Measurements from ENCODE around the gene TRAPPC14.
A peak's percentile ranks its signal among the peaks of the same experiment; 100 is the strongest.

TRAPPC14 gene

DNA sequence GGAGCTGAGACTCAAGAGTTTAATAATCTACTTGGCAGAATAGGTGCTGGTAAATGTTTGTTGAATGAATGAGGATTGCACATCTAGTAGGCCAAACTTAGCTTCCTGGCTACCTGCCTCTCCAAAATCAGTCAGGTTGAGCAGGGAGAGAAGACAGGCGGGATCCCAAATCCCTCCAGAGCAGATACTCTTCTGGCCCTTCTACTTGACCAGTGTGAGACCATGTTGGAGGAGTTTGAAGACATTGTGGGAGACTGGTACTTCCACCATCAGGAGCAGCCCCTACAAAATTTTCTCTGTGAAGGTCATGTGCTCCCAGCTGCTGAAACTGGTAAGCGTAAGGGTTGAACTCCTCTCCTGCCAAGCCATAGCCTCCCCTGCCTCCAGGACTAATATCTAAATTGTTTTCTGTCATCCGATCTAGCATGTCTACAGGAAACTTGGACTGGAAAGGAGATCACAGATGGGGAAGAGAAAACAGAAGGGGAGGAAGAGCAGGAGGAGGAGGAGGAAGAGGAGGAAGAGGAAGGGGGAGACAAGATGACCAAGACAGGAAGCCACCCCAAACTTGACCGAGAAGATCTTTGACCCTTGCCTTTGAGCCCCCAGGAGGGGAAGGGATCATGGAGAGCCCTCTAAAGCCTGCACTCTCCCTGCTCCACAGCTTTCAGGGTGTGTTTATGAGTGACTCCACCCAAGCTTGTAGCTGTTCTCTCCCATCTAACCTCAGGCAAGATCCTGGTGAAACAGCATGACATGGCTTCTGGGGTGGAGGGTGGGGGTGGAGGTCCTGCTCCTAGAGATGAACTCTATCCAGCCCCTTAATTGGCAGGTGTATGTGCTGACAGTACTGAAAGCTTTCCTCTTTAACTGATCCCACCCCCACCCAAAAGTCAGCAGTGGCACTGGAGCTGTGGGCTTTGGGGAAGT, 34.0 kb downstream of the TRAPPC14 start:
- no peak for DNase-seq (ENCODE audit: low read depth)

DNA sequence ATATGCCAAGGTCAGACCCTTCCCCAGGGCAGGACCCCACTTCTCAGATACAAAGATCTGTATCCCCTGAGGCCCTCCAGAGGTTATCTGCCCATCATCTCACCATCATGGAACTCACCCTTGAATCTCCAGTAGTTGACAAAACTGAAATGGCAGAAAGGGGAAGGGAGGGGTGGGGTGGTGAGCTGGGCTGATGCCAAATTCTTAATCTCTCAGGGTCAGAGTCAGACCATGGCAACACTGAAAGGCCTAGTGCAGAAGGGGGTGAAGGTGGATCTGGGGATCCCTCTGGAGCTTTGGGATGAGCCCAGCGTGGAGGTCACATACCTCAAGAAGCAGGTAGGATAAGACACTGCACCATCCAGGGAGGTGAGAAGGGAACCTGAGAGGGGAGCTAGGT, 36.0 kb downstream of the TRAPPC14 start:
- no peak for DNase-seq (ENCODE audit: low read depth)

DNA sequence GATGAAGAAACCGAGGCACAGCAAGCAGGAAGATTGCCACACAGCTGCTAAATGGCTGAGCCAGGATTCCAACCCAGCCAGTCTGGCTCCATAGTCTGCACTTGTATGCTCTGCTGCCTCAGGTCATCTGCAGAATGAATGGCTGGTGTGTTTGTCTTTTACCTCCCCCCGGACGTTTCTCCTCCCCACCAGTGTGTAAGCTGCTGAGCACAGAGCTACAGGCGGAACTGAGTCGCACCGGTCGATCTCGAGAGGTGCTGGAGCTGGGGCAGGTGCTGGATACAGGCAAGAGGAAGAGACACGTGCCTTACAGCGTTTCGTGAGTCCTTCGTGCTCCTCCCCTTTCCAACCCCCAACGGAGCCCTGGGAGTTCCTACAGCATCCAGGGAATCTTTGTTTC, 36.5 kb downstream of the TRAPPC14 start:
- DNase-seq (ENCODE audit: low read depth) = no peak

DNA sequence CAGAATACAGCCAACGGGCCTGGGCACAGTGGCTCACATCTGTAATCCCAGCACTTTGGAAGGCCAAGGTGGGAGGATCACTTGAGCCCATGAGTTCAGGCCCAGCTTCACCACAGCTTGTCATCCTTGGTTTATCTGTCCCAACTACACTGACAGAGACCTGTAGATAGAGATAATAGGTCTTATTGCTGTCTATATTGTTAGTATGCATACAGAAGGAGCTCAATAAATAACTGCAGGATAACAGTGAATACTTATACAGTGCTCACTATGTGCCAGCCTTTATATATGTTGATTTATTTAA, 37.8 kb downstream of the TRAPPC14 start:
- no peak for DNase-seq (ENCODE audit: low read depth)

DNA sequence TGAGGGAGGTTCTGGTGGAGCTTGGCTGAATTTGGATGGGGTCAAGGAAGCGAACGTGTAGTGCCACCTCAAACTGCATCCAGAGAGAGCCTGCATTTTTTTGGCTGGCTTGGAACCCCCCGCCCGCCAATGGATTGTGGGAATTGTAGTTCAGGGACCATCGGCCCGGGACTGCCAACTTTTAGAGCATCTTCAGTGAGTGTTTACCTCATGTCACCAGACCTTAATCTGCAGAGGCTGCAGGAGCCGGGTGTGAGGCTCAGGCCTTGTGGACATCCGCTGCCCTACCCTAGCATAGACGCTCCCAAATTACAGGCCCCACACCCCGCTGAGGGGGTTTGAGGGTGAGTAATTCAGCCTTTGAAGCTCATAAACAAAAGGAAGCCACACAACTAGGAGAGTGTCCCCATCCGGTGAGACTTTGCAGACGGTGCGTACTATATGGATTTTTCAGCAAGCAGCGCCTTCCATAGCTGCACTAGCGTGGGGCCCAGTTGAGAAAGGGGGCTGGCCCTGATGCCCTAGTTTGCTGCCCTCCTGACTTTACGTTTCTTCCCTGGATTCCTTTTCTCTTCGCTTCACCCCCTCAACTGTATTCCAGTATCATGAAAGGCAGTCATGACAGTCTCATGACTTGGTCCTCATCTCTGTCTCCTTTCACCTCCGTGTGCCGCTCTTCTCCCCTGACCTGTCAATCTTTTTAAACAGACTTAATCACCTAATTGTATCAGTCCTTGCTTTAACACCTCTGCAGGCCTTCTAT, 38.4 kb downstream of the TRAPPC14 start:
- no peak for DNase-seq (ENCODE audit: low read depth)

DNA sequence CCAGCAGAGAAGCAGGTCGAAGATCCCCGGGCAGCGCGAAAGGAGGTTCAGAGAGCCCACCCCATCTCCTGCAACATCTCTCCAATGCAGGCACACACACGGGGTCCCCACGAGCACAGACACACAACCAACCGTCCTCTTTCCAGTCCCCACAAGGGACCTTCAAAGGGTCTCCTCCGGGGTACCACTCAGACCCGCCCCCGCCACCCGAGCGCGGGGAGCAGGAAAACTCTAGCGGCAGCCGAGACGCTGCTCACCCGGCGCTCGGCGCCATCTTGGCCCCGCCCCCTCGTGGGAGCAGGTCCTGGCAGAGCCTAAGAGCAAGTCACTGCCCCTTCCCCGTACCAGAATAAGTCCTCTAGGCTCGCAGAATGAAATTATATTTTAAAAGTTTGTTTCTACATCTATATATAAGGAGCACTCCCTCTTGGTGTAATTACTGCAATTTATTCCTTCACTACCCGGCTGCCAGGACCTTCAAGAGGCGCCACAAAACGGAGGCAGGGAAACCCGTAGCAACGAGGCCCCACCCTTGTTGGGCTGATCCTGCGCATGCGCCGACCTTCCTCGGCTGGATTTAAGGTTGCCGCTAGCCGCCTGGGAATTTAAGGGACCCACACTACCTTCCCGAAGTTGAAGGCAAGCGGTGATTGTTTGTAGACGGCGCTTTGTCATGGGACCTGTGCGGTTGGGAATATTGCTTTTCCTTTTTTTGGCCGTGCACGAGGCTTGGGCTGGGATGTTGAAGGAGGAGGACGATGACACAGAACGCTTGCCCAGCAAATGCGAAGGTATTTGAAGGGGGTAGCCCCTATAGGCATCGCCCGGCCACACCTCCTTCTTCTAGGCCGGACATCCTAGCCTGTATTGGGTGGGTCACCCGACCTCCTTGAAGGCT, 39.2 kb downstream of the TRAPPC14 start, which contains the start of the genes CNPY4 and TAF6:
TSS of gene CNPY4 (plus strand) at position 563 of the 898 bp plus-strand sequence. CDS start at position 674, 111 bp downstream.
TSS of gene TAF6 (minus strand) at position 287 of the 898 bp plus-strand sequence. CDS start 5,149 bp downstream, outside the sequence.
- peak; percentile 86 for DNase-seq (ENCODE audit: low read depth)

DNA sequence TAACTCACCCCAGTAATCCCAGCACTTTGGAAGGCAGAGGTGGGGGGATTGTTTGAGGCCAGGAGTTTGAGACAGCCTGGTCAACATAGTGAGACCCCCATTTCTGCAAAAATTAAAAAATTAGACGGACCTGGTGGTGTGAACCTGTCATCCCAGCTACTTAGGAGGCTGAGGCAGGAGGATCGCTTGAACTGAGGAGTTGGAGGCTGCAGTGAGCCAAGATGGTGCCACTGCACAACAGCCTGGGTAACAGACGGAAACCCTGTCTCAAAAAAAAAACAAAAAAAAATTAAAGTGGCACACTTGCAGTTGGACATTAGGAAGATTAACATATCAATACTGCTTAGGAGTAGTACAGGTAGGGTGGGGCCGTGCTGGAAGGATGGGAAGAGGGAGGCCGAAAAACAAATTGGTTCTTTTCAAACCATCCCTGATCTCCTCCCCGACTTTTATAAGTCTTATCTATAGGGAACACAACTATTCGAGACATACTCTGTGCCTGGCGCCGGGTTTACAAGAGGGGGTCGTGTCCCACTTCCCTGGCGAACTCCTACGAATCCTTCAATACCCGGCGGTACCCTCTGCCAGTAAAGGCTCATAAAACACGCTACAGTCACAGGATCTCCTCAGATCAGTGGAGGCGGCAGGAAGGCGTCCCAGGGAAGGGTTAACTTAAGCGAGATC, 40.0 kb downstream of the TRAPPC14 start:
- DNase-seq (ENCODE audit: low read depth) = no peak

DNA sequence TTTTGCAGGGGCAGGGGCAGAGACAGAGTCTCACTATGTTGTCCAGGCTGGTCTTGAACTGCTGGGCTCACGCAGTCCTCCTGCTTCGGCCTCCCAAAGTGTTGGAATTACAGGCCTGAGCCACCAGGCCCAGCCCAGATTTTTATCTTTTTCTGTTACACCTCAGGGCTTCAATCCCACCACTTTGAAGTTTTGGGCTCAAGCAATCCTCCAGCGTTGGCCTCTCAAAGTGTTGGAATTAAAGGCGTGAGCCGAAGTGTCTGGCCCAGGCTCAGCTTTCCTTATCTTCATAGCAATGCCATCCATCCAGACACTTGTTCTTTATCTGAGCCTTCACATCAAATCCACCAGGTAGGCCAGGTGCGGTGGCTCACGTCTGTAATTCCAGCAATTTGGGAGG, 43.5 kb downstream of the TRAPPC14 start:
- DNase-seq (ENCODE audit: low read depth) = no peak

DNA sequence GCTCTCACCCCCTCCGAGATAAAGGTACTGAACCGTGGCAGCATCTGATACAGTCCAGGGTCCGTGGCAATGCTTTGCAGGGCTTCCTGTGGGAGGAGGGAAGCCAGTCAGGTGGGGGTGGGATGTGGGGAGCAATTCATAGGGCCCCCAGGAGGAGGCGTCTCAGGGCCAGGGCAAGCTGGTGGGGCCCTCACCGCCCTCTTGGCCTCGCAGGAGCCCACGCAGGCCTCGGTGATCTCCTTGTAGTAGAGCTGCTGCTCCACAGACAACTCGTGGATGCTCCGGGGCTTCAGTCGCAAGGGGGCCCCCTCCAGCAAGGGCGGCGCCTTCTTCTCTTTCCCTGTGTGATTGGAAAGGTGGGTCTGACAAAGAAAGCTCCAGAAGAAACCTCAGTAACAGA, 46.6 kb downstream of the TRAPPC14 start:
- no peak for DNase-seq (ENCODE audit: low read depth)

DNA sequence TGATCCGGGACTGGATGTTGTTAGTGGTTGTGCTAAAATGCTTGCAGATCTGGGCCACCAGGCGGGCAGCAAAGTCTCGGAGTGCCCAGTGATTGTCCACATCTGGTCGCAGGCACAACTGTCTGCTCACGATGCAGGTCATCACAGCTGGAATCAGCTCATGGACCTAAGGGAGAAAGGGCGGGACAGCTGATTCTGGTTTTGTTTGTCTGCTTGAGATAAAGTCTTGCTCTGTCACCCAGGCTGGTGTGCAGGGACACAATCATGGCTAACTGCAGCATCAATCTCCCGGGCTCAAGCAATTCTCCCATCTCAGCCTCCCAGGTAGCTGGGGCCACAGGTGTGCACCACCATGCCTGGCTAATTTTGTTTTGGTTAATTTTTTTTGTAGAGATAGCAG, 47.4 kb downstream of the TRAPPC14 start:
- no peak for DNase-seq (ENCODE audit: low read depth)

DNA sequence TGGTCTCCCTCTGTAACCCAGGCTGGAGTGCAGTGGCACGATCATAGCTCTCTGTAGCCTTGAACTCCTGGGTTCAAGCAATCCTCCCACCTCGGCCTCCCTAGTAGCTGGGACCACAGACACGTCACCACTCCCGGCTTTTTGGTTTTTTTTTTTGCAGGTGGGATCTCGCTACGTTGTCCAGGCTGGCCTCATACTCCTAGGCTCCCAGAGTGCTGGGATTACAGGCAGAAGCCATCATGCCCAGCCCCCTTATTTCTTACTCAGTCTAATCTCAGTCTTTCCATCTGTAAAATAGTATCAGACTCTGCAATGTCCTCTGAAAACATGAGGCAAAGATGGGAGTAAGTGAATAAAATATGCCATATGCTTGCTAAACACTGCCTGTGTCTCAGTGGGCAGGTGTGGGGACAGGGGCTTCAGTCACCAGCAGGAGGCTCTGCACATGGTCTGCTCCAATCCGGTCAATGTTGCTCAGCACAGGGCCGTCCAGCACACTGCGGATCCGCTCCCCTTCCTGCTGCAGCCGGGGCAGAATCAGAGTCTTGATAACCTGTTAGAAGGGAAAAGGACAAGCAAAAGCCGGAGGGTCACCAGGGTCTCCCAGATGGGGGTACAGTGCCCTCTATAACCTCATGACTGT, 48.9 kb downstream of the TRAPPC14 start:
- DNase-seq (ENCODE audit: low read depth) = no peak

DNA sequence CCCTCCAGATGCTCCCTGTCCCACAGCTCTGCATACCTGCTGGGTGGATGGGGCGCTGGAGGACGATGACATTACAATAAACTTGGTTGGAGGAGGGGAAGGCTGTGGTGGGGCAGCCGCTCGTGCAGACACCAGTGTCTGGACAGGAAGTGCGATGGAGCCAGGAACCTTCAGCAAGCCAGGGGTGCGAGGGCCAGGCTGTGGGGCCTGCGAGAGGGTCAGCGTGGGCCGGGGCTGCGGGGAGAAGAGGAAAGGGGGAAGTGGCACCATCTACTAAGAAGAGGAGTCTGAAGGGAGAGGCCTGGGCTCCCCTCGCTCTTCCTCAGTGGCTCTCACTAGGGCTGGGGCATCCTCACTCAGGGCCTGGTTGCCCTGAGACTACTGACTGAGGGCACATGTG, 50.6 kb downstream of the TRAPPC14 start:
- DNase-seq (ENCODE audit: low read depth) = no peak

DNA sequence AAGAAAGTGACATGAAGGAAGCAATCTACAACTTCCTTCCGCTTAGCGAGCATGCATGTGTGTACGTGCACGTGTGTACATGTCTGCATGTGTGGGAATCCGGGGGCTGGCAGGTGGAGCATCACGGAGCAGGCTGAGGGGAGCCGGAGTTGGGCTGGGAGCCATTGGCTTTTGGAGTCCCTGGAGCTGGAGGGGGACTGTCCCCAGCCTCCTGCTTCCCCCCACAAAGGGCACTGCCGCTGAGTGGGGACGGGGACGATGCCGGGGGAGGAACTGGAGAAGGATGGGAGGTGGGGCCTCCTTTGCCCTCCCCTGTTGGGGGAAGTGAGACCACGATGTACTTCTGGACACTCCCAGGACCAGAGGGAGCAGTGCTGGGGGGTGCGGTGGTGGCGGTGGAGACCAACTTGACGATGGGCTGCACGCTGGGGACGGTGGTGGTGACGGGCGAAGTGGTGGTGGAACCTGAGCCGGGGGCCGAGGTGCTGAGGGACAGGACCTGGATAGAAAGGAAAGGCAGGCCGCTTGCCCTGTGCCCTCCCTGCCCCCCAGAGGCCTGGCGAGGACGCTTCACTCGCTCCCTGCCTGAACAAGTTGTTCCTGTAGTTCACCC, 51.3 kb downstream of the TRAPPC14 start:
- no peak for DNase-seq (ENCODE audit: low read depth)

DNA sequence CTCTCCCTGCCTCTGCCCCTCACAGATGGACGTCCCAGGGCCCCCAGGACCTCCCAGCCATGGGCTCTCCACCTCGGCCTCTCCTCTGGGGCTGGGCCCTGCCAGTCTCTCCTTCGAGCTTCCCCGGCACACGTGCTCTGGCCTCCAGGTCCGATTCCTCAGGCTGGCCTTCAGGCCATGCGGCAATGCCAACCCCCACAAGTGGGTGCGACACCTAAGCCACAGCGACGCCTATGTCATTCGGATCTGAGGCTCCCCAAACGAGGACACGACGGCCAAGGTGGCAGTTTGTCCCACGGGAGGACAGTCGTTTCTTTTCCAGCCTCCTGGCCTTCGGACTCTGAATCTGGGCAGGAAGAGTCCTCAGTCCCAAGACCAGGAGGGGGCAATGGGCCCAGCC, 51.9 kb downstream of the TRAPPC14 start:
- DNase-seq (ENCODE audit: low read depth) = no peak

DNA sequence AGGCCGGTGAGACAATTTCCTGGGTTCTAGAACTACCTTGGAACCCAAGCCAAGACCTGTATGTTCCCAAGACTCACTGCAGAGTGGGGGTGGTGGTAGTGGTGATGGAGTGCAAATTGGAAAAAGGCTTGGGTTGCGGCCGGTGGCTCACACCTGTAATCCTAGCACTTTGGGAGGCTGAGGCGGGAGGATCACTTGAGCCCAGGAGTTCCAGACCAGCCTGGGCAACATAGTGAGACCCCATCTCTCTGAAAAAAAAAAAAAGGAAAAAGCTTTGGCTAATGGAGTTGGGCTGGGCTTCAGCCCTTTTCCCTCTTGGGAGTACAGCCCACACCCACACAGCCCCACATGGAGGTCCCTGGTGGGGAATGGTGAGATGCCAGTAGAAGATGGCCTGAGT, 53.0 kb downstream of the TRAPPC14 start:
- no peak for DNase-seq (ENCODE audit: low read depth)

Data from HS-5 (cell line).